ENCODE data around the gene XRCC3. TPM values are rescaled to one million over a fixed set of nuclear protein-coding genes. Genes with fewer than 3 reads are reported as not detected.

The XRCC3 gene
- polyA plus RNA-seq, 3 donors: 0.66 to 8.1 (median 2.0) TPM

DNA sequence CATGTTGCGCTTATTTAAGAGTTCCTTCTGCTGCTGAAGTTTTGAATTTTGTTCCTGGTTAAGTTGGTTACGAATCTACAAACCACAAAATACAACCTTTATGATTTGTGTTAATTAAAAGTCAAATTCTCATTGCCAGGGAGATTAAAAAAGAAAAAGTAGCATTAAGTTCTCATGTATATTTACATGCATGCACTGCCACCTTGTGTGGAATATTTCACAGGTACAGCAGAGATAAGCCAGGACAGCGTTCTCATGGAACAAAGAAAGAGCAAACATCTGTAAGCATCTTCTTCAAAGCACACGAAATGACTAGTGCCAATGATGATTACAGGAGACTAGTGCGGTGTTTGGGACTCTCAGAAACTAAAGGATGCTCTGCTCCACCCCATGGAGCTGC, 34.6 kb upstream of the XRCC3 start:
- intact Hi-C loops (cut with micrococcal nuclease): no loop called here

DNA sequence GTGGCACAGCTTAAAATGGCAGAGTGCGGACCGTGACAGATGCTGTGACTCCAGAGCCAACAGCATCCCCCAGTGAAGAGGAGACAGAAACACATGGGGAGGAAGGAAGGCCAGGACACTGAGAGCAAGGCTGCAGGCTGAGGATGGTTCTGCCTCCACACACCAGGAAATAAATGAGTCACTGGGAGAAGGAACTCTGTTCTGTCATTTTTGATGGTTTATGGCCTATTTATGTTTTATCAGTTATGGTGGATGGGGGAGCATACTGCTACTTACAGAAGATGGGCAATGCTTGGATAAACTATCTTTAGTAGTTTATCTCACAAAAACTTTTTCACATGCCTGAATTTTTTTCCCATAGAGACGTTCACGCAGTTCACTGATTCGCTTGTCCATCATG, 34.2 kb upstream of the XRCC3 start:
- Histone ChIP-seq H3K79me2 (ENCODE audit: insufficient read depth, low read length) (no peaks in the 10 kb centered on the region), H4K20me1 (ENCODE audit: insufficient read depth, low read length) (no peaks in the 10 kb centered on the region), H3K9ac (ENCODE audit: insufficient read depth, low read length, poor library complexity, severe bottlenecking) (no peak overlapping the region), H2AFZ (ENCODE audit: insufficient read depth, low read depth, low read length, poor library complexity, severe bottlenecking) (no peak overlapping the region), H3K27me3 (ENCODE audit: control insufficient read depth in 2 of 2, insufficient read depth in 2 of 2, low read length in 2 of 2) (no peaks in the 10 kb centered on the region), H3K27ac (ENCODE audit: low read depth in 1 of 2, low read length in 2 of 2) (no peak overlapping the region), H3K4me1 (ENCODE audit: control insufficient read depth in 1 of 2, insufficient read depth in 2 of 2, low read length in 2 of 2) (no peaks in the 10 kb centered on the region), H3K4me3 (replicated peaks in 1 of 3; ENCODE audit: low read depth in 2 of 3, low read length in 3 of 3) (no peak overlapping the region), H3K4me2 (replicated peaks; ENCODE audit: extremely low read depth, low read length, poor library complexity, severe bottlenecking) (no peak overlapping the region), H3K9me3 (replicated peaks in 1 of 2; ENCODE audit: control insufficient read depth in 1 of 2, insufficient read depth in 1 of 2, low read length in 2 of 2) (no peaks in the 10 kb centered on the region), H3K36me3 (replicated peaks in 1 of 2; ENCODE audit: control insufficient read depth in 1 of 2, insufficient read depth in 2 of 2, low read length in 2 of 2) (no peaks in the 10 kb centered on the region)
- Mint-ChIP-seq H3K4me3 (no peak overlapping the region), H3K9me3 (no peaks in the 10 kb centered on the region), H3K4me1 (no peaks in the 10 kb centered on the region), H3K27ac (no peak overlapping the region), H3K27me3 (ENCODE audit: low read depth in 3 of 3) (peaks cover 0 to 5% (median 4%) of the 10 kb centered on the region in 3 donors), H3K36me3 (no peaks in the 10 kb centered on the region)
- TF ChIP-seq, protein P1, sequence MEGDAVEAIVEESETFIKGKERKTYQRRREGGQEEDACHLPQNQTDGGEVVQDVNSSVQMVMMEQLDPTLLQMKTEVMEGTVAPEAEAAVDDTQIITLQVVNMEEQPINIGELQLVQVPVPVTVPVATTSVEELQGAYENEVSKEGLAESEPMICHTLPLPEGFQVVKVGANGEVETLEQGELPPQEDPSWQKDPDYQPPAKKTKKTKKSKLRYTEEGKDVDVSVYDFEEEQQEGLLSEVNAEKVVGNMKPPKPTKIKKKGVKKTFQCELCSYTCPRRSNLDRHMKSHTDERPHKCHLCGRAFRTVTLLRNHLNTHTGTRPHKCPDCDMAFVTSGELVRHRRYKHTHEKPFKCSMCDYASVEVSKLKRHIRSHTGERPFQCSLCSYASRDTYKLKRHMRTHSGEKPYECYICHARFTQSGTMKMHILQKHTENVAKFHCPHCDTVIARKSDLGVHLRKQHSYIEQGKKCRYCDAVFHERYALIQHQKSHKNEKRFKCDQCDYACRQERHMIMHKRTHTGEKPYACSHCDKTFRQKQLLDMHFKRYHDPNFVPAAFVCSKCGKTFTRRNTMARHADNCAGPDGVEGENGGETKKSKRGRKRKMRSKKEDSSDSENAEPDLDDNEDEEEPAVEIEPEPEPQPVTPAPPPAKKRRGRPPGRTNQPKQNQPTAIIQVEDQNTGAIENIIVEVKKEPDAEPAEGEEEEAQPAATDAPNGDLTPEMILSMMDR (IDR thresholded peaks at IDR 0.05): no peak
- DNase-seq: no peak
- 100% methylated on average over 2 of the region's 5 CpGs for WGBS (ENCODE audit: insufficient coverage)
- intact Hi-C loops (cut with micrococcal nuclease): no loop called here

More for the DNA sequence above, 34.6 kb upstream of the XRCC3 start:
- no peaks in the 10 kb centered on the region for H3K27me3 ChIP-seq (ENCODE audit: control insufficient read depth in 2 of 2, insufficient read depth in 2 of 2, low read length in 2 of 2)
- Mint-ChIP-seq H3K27me3 (ENCODE audit: low read depth in 3 of 3) (peaks cover 0 to 4% (median 2%) of the 10 kb centered on the region in 3 donors), H3K36me3 (no peaks in the 10 kb centered on the region), H3K4me1 (no peaks in the 10 kb centered on the region), H3K4me3 (no peak overlapping the region), H3K9me3 (no peaks in the 10 kb centered on the region), H3K27ac (no peak overlapping the region)
- WGBS (ENCODE audit: insufficient coverage): 86% methylated on average over 3 of the region's 5 CpGs
- no peak overlapping the region for H3K4me2 ChIP-seq (replicated peaks; ENCODE audit: extremely low read depth, low read length, poor library complexity, severe bottlenecking)
- no peaks in the 10 kb centered on the region for H3K4me1 ChIP-seq (ENCODE audit: control insufficient read depth in 1 of 2, insufficient read depth in 2 of 2, low read length in 2 of 2)
- H3K9me3 ChIP-seq (replicated peaks in 1 of 2; ENCODE audit: control insufficient read depth in 1 of 2, insufficient read depth in 1 of 2, low read length in 2 of 2): no peaks in the 10 kb centered on the region
- no peak overlapping the region for H2AFZ ChIP-seq (ENCODE audit: insufficient read depth, low read depth, low read length, poor library complexity, severe bottlenecking)
- no peaks in the 10 kb centered on the region for H3K79me2 ChIP-seq (ENCODE audit: insufficient read depth, low read length)
- no peak overlapping the region for H3K27ac ChIP-seq (ENCODE audit: low read depth in 1 of 2, low read length in 2 of 2)
- TF ChIP-seq, protein P1 (IDR thresholded peaks at IDR 0.05): no peak
- no peak overlapping the region for H3K9ac ChIP-seq (ENCODE audit: insufficient read depth, low read length, poor library complexity, severe bottlenecking)
- H3K4me3 ChIP-seq (replicated peaks in 1 of 3; ENCODE audit: low read depth in 2 of 3, low read length in 3 of 3): no peak overlapping the region
- DNase-seq: no peak
- no peaks in the 10 kb centered on the region for H3K36me3 ChIP-seq (replicated peaks in 1 of 2; ENCODE audit: control insufficient read depth in 1 of 2, insufficient read depth in 2 of 2, low read length in 2 of 2)
- no peaks in the 10 kb centered on the region for H4K20me1 ChIP-seq (ENCODE audit: insufficient read depth, low read length)
